GM21576 (cell line): ENCODE measurements around the gene PSORS1C2.

Experiments used
- ATAC-seq: cut with Tn5 transposase; IDR thresholded peaks from one replicate; pipeline ENCODE4 v1.9.1; 2021; ENCODE audit warnings: mild to moderate bottlenecking, moderate library complexity; ENCODE audit not compliant: unreplicated experiment

The PSORS1C2 gene

DNA sequence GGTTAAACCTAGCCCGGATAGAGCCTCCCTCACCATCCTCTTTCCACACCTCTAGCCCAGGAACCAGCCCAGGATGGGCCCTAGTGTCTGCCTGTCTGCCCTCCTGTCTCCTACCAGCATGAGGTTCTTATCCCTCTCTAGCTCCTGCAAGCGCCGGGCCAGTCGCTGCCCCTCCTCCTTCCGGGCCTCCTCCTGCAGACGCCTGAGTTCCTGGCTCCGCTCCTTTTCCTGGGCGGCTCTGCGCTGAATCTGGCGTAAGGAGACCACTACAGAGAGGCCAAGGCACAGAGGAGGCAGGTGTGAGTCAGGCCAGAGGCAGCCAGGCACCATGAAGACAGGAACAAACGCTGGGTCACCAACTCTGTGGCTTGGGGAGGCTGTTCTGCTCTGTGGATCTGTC lies 4.3 kb upstream of the PSORS1C2 start:
- ATAC-seq, result no peak

GRCh38 chr6:31142361-31142761 lies 3.5 kb upstream of the PSORS1C2 start:
- no peak for ATAC-seq

- ATAC-seq, result no peak
Observed at GRCh38 chr6:31140643-31141042, 1.8 kb upstream of the PSORS1C2 start.

- ATAC-seq, result no peak
Observed at GRCh38 chr6:31139599-31139998, 733 bp upstream of the PSORS1C2 start.

- ATAC-seq, result no peak
Observed at GRCh38 chr6:31135710-31136109, 3.2 kb downstream of the PSORS1C2 start.

- no peak for ATAC-seq
Observed at GRCh38 chr6:31132806-31133205, 6.1 kb downstream of the PSORS1C2 start.

GRCh38 chr6:31131595-31131994 lies 7.3 kb downstream of the PSORS1C2 start:
- no peak for ATAC-seq

DNA sequence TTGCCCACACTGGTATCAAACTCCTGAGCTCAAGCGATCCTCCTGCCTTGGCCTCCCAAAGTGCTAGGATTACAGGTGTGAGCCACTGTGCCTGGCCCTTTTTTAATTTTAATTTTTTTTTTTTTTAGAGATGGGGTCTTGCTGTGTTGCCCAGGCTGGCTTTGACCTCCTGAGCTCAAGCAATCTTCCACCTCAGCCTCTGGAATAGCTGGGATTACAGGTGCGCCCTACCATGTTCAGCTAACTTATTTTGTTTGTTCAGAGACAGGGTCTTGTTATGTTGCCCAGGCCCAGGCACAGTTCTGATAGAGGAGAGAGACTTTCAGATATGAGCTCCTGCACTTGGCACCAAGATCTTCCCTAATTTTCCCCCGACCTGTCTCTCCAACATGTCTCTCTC lies 8.1 kb downstream of the PSORS1C2 start:
- ATAC-seq, result no peak

DNA sequence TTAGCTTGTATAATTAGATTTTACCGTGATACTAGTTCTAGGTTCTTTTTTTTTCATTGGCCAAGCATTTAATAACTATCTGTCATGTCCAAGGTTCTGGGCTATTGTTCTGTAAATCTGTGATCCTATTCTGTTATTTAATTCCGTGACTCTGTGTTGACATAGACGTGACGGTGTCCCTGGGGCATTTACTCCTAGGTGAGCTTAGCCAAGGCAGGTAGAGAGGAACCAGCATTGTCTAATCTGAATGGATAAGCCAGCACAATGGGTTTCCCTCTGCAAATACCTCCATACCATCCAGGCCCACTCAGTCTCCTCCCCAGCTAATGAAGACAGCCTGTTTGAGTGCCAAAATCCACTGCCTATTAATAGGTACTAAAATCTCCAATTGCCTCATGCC lies 9.7 kb downstream of the PSORS1C2 start:
- ATAC-seq, result no peak

DNA sequence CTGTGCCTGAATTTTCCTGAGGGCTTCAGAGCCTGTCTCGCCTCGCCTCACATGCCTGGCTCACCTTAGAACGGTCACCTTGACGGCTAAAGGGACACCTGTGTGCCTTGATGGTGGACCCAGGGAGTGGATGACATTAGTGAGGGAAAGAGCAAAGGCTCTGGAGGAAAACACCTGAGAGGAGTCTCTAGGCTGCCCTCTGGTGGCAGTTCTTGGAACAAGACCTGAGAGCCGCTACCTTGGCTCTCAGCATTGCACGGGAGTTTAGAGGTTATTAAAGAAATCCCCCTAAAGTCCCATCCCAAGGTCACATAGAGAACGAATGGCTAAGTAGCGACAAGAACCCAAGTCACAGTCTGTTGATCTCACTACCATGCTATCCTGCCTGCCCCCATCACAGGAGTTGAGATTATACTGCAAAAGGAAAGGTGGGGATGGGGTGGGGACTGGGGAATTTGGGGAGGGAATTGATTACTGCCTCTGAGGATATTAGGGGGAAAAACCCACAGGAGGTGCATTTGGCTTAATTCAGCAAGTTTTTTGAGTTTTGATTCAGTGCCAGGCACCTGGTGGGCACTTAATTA lies 10.7 kb downstream of the PSORS1C2 start:
- no peak for ATAC-seq

DNA sequence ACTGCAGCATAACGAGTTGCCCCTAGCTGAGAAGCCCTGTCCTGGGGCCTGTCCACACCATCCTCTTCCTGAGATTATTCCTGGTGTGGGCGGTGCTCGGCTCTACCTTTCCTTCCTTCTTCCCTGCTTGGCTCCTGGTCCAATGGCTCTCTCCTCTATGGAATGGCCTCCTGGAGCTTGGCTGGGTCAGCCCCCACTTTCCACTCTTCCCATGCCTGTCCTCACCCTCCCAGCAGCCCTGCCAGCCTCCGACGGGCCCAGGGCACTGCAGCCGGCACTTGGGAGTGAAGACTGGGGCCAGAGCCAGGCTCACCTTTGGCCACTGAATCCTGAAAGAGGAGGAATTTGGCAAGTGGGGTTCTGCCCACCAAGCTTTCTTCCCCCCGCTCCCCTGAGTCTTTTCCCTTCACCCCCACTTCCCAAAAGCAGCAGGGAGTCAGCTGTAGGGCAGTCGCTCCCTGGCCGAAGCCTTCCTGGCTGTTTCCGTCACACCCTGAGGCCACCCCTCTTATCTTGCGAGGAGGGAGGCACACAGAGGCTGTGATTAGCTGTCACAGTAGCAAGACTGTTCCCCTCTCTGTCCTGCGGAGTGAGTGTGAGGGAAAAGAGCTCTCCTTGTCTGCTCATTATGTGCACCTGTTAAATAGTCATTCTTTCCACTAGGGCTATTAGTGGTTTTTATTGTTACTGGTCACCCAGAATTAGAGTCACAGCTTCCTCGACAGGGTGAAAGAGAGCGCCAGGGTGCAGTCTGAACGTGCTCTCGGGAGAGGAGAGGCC lies 12.3 kb downstream of the PSORS1C2 start:
- no peak for ATAC-seq

DNA sequence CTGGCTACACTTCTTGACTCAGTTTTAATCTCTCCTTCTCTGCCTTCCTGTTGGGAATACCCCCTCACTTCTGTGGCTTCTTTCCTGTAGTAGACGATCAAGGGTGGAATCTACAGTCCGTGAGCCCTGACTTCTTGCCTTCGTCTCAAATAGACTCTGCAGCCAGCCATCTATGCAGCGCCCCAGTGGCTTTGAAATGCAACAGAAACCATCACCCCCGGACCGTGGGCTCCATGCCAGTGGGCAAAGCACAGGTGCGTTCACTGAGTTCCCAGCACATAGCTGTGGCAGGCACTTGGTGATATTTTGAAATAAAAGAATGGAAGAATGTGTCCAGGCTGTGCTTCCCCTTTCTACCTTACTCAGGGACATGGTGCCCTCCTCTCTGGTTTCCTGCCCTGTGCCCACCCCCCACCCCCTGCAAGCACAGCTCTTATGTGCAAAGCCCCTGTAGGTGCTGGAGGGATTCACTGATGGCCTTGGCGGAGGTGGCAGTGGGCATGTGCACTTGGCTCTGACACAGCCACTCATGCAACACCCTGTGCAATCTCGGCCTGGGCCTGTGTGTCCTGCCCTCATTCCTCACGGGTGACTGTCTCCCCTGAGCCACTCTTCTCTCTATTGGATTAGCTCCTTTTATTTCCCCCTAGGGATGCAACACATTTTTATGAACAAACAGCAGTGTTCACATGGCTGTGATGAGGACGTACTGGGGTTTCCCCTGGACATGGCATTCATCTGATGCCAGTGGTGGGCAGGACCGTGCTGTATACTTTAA lies 13.1 kb downstream of the PSORS1C2 start:
- ATAC-seq, result no peak

DNA sequence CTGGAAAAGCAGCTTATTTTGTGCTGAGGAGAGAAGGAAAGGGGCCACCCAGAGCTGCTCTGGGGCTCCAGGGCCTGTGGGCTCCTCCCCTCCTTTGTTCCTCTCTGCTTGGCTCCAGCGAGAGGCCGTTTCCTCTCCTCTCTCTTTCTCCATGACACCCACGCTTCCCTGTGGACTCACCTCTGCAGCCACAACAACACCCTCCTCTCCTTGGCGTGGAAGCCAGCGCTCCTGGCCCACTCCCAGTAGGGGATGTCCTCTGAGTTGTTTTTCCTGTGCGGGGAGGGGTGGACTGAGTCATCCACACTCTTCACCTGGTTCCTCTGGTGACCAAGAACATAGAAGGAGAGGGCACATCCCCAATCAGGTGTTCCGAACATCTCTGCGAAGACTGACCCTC lies 13.7 kb downstream of the PSORS1C2 start:
- ATAC-seq, result no peak

DNA sequence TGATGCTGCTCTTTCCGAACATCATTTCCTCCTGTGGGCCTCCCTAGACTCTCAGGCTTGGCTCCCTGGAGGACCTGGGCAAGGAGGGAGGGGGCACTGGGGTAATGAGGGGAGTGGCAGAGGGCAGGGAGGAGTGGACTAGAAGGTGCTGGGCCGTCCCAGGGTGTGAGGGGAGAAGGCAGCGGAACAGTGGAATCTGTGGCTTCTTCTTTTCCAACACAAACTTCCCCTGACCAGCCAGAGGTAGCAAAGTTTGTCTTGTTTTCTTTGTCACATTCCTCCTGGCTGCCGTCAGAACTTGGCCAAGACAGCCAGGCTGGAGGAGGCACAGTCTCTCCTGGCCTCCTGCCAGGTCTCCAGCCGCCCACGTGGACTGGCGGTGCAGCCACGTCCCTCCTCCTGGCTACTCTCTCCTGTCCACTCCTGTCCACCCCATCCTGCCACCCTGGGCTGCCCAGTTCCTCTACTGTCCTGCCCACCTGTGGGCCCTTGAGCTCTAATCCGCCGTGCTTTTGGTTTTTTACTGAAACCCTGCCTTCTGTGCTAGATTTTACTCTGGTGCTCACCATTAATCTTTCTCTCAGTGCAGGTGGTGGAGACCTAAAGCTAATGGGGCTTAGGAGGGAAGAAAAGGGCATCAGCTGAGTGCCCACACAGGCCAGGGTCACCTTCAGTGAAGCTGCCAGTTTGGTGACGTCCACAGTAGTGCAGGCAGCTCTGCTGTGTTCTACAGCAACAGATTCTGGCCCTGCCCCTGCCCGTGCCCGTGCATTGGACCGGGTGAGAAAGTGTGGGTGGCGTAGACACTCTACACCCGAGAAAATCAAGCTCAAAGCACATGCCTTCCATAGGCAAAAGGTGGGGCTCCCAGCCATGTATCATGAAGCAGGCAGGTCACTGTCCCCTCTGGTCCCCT lies 15.8 kb downstream of the PSORS1C2 start:
- no peak for ATAC-seq

- no peak for ATAC-seq
Observed at GRCh38 chr6:31121131-31121790, 17.6 kb downstream of the PSORS1C2 start.

- no peak for ATAC-seq
Observed at GRCh38 chr6:31120151-31120915, 18.5 kb downstream of the PSORS1C2 start, which contains the start of gene CDSN. Gene CDSN (minus strand): TSS chr6:31120446. CDS start chr6:31120419, 27 bp downstream.

GRCh38 chr6:31118178-31118577 lies 20.7 kb downstream of the PSORS1C2 start:
- ATAC-seq, result no peak

DNA sequence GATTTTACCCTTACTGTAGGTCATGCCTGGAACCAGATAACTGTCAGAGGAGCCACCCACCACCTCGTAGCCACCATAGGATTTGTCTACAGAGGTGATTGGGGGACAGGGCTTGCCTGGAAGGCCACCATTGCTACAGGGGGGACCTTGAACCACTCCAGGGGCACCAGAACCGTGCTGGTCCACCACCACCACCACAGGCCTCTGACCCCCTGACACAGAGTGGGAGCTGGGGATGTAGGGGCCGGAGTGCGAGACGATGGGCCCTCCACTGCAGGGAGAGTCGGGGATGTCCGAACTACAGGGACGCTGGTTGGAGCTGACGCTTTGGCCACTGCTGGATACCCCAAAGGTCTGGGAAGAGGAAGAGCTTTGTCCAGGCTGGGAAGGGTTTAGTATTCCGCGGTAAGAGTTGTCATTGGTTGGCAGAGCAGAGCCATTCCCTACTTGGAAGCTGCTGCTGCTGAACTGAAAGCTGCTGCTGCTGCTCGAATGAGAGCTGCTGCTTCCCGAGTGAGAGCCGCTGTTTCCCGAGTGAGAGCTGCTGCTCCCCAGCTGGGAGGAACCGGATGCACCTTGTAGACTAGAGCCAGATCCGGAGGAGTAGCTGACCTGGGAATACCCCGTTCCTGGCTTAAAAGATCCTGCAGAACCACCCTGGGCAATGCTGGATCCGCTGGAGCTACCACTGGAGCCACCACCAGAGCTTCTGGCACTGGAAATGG lies 22.0 kb downstream of the PSORS1C2 start:
- no peak for ATAC-seq
